GM21576 (cell line): ENCODE data around the gene KRT7.
"Not testable (repeated sequence)": the region's sequence is repeated elsewhere in the genome, so short reads cannot be mapped to it uniquely, and the experiment has no call there.

Experiments used
- ATAC-seq: cut with Tn5 transposase; IDR thresholded peaks from one replicate; pipeline ENCODE4 v1.9.1; 2021; ENCODE audit warnings: mild to moderate bottlenecking, moderate library complexity; ENCODE audit not compliant: unreplicated experiment

Gene KRT7

DNA sequence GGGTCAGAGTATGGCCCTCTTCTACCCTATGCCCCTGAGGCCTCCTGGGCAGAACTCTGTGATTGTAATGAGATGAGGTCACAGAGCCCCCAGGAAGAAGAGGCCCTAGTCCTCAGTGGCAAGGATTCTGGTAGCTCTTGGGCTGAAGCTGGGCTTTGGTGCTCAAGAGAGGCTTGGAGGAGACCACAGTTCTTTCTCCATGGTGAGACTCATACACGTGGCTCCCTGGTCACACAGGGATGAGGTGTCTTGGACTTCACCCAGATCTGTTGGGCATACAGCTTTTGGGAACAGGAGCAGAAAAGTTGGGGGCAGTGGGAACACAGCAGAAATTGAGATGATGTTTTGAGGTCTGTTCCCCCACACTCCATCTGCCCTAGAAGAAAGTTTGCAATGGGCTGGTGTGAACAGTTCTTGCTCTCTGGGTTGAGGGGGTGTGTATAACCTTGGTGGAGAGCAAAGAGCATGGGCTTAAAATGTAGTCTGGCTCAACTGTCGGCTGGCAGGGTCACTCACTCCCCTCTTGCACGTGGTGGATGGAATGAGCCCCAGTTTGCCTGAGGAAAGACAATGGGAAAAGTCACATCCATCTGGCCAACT lies 41.6 kb downstream of the KRT7 start, which contains the start of gene KRT86:
KRT86 (plus strand) TSS at position 125 of the 600 bp plus-strand sequence. CDS start 27,272 bp downstream, outside the sequence.
- ATAC-seq, result no peak

DNA sequence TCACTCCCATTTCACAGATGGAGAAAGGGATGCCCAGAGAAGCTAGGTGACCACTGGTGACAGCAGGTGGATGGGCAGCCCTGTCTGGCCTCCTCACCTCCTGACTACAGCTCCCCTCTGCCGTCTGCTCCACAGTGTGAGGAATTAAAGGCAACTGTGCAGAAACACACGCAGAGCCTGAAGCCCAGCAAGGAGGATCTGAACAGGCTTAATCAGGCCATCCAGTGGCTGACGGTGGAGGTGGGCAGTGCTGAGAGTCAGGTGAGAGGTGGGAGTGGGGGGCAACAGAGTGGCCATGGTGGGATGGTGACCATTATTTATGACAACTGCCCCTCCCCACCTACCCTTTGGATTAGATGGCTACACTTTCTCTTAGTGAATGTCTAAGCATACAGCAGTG lies 42.6 kb downstream of the KRT7 start:
- ATAC-seq, result no peak

DNA sequence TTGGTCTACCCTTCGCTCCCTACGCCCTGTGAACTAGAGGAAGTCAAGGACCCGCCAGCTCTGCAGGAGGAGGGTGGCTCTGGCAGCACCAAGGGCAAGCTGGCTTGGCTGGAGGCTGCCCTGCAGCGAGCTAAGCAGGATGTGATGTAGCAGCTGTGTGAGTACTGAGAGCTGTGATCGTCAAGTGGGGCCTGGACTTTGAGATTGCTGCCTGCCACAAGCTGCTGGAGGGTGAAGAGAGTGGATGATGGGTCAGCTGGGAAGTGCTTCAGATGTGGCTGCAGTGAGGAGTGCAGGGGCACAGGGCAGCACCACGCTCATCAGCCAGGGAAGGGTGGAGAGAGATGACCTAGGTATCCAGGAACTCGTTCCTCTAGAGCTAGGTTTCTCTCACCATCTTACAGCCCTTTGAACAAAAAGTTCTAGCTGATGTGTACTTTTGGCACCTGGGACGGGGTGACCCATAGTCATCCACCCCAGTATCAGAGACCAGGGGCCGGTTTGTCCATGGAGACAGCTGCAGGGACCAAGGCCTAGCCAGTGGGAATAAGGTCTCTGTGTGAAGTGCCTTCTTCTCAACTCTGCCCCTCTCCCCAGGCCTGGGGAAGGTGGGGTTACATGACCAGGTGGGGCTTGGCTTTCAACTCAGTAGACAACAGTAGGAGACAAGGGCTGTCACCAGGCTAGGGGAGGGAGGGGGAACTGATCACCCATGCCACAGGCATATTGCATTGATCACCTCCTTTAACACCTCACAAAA lies 44.6 kb downstream of the KRT7 start:
- ATAC-seq, result no peak

DNA sequence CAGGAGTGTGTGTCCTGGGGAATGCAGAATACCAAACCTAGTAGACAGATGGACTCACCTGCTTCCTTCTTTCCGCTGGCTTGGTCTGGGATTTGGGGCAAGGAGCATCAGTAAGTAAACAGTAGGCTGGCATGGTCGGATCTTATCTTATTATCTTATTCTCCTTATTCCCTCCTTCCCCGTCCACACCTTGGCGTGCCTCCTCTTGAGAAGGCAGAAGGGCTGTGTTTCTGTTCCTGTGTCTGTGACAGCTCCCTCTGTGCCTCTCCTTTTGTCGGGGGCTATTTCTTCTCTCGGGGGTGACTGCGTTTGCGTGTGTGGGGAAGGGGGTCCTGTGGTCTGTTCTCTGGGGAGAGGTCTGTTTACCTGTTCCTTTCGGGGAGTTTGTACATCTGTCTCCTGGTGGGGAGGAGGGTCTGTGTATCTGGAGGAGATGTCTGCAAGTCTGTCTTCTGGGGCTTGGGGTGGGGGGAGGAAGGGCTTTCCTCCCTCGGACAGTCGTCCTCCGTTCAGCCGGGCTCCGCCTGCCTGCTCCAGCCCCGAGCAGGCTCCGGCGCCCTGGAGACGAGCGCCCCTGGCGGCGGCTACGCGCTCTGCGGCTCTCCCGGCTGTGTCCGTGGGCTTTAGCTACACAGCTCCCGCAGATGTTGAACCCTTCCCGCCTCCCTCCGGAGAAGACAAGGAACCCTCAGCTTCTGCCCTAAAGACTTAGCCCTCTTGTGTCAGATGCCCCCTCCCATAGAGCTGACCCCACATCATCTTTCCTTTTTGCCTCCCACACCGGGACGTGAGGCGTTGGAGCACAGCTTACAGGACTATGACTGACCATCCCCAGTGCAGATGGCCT lies 45.8 kb downstream of the KRT7 start:
- ATAC-seq, result no peak

DNA sequence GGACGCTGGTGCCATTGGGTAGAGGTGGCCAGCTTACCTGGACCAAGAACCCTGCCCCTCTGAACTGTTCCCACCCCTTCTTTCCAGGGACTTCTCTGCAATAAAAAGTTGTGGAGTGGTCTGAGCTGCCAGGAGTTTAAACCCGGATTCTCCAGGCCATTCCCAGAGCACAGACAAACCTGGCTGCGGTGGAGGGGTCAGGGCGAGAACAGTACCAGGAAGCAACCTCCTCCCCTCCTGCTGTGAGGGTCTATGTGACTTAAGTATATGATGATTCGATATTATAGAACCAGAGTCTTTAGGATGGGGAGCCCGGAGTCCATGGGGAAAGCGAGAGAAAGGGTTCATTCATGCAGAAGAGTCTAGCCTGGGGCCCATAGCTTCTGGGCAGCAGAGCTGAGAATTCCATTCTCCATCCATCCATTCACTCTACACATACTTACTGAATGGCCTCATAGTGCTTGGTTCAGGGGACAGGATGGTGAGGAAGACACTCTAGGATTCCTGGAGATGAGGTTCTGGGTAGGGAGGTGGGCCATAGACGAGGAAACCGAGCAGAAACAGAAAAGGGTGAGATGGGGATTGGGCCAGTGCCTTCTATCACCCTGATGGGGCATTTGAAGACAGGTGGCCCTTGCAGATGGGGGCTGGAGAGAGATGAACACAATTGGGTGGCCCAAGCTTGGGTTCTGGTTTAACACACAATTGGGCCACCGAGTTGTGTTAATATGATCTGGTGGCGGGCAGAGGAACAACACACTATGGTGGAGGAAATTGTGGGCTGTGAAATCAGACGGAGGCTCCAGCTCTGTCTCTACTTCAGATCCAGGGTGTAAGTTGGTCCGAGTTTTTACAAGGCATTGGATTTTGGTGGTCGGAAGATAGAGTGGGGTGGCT lies 46.6 kb downstream of the KRT7 start:
- ATAC-seq, result no peak

DNA sequence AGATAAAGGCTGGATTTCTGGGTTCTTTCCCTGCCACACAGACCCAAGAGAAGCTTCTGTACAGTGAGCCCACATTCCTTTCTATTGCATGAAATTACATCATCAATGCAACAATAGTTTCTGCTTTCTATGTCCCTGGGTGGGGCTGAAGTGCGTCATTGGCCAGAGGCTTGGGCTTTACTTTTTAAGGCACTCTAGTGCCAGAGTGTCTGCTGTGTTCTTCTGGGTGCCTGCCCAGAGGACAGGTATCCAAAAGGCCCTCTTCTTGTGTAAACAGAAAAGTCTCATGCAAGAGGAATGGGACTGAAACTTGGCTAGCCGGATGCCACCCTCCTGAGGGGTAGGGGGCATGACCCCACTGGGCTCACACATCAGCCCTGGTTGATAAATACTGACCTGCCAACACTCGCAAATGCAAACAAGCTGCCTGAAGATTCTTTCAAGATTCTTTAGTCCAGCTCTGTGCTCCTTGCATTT lies 47.3 kb downstream of the KRT7 start:
- no peak for ATAC-seq

DNA sequence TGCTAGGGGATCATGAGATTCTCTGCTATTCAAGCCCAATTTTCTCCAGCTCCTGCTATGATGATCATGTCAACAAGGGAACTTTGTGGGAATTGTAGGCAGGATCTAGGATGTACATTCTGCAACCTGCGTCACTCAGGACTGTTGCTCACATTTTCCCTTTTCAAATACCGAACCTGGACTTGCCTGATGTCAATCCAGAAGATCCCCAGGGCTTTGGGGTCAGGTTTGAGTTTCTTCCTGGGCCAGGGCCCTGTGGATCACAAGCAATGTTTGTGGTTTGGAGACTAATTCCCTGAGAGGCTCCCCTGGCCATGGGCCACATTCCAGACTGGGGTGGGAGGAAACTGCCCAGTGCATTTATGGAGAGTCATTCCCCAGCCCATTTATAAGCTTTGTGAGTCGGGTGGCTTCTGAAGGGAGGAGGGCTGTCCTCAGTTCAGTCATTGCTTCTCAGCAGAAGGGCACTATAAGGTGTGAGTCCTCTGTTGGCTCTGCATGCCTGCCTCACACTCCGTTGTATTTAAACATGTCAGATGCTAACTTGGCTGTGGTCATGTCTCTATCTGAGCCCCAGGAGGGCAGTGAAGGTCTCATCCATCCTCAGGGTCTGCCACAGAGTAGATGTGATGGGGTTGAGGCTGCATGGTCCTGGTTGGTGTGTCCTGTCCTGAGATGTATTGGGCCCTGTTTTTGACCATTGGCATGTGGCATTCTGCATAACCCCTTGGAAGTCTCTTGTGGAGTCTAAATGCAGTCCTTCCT lies 47.9 kb downstream of the KRT7 start:
- ATAC-seq, result no peak

DNA sequence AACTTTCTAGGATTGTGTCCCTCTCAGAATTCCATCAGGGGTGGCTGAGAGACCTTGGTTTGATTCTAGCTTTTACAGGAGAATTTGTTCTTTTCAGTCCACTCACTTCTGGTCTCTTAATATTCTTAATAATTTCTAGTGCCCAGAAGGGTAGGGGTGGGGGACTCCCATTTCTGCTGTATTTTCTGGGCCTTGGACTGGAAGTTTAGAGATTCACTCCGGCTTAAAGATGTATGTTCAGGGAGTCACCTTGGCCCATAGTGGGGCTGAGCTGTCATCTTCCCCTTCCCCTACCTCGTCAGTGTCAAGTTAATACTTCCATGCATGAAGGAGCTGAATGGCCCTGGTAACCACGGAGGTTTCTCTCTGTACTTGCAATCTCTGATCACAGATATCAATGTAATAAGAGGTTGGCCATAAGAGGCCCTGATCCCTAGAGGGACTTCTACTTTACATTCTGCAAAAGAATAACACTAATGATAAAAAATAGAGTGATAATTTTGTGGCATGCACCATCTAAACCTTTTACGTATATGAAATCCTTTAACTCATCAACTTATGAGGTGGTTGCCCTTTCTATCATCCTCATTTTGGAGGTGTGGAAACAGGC lies 51.6 kb downstream of the KRT7 start:
- no peak for ATAC-seq

DNA sequence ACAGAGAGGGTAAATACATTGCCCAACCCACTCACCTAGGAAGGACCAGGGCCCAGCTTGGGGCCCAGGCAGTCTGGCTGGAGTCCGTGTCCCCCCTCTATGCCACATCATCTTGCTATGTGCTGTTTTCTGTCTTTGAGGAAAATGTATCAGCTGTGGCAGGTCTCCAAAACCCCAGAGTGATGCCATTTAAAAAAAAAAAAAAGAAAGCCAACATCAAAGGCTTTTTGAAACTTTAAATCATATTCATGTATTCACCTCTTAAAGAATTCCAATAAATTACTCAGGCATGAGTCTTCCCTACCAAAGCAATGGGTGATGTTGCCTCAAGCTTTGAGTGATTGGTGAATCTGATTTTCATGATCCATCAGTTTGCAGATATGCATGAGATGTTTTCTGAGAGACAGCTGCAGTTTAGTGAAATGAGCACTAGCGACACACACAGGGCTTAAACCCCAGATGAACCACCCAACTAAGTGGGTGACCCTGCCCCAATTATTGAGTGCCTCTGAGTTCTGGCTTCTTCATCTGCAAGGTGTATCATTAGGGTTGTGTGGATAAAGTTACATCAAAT lies 52.2 kb downstream of the KRT7 start:
- no peak for ATAC-seq

DNA sequence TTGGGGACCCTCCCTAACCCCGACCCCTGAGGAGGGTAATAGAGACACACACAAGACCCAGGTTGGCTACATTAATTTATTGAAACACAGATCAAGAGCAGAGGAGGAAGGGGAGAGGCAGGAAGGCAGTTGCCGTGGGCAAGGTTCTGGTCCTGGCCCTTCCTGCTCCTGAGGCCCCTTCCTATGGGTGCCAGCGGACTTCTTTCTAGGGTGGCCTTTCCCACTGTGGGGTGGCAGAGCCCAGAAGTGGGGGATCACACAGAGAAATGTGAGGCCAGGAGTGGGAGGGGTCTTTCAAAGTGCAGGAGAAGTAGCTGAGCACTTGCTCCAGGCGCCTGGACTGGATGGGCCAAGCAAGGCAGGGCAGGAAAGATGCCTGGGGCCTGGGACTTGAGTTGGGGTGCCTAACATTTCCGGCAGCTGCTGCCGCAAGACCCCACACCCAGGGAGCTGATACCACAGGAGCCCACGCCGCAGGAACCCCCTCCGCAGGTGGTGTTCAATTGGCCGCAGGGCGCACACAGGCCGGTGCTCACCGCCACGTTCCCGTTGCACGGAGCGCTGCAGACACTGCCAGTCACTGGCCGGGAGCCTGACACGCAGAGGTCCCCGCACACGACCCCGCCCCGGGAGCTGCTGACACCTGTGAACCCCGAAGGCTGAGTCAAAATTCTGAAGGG lies 52.9 kb downstream of the KRT7 start:
- no peak for ATAC-seq

DNA sequence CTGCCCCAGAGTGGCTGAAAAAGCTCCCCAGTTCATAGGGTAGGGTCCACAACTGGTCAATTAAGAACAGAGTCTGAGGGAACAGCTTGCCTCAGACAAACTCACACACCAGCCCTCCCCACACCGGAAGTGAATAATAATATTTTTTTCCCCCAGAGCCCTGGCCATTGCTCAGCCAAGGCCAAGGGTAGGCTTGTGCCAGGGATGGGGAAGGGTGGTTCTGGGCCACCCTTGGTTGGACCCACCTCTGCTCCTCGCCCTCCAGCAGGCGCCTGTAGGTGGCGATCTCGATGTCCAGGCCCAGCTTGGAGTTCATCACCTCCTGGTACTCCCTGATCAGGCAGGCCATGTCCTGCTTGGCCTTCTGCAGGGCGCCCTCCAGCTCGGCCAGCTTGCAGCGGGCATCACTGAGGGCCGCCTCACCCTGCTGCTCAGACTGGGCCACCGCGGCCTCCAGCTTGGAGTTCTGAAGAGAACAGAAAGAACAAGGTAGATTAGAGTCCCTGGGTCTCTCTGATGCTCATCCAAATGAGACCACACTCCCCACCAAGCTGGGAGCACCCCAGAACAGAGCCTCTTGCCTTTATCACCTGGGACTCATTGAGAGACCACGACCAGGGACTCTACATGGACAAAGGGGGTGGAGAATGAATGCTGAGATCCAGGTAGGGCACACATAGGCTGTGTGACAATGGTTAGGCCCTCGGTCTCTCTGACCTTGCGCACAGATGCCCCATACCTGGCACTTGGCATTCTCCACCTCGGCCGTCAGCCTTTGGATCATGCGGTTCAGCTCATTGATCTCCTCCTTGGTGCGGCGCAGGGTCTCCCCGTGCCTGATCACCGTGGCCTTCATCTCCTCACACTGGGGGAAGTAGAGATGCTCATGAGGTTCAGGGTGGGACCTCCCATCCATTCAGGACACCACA lies 54.1 kb downstream of the KRT7 start:
- ATAC-seq, result not testable (repeated sequence)

DNA sequence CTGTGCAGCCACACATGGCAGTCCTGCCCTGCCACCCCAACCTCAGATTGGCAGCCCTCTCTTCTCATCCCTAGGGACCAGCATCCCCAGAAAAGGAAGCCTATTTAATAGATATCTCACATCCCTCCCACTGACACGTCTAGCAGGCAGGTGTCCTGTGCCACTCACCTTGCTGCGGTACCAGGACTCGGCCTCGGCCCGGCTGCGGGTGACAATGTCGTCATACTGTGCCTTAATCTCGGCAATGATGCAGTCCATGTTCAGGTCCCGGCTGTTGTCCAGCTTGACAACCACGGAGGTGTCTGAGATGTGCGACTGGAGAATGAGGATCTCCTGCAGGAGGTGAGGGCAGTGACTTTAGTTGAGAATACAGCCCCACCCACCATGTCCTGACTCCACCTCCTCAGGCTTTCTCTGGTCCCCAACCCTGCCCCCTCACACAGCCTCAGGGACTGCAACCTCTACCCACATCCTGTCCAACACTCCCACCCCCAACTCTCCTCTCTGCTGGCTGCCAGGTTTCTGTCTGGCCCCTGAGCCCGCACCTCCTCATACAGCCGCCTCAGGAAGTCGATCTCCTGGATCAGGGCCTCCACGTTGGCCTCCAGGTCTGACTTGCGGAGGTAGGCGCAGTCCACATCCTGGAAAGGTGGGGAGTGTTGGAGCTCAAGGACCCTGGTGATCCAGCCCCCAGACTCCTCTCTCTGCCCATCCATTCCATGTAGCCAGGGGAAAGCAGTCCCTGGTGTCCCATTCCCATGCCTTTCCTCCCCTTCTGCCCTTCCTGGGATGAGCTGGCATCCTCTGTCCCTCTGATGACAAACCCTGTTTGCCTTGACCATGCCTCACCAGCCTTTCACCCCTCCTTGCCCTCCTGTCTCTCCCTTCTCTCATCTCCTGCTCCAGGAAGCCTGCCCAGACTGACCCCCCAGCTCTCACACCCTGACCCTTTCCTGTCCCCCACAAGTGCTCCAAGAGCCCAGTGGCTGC lies 55.1 kb downstream of the KRT7 start:
- ATAC-seq, result peak; percentile 86

DNA sequence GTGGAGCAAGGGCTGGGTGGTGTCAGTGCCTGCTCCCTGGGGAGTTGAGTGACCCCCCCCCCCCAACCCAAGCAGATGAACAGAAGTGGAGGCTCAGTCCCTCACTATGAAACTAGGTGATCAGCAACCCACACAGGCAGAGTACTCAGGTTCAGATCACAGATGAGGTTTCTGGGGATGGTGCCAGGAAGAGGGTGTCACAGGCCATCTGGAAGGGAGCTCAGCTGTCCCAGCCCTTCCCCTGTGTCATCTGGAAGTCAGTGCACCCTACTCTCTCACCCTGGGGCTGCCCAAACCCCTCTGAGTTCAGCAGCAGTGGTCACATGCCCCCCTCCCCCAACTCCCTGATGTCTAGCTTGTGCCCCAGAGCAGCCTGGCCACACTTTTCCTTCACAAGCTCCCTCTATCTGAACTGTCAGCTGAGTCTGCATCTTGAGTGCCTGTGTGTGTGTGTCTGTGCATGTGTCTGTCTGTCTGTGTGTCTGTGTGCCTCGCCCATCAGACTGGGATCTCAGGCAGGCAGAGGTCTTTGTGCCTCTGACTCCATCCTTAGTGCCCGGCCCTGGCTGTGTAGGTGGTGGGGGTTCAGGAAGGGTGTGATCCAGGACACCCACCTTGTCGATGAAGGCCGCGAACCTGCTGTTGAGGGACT lies 57.6 kb downstream of the KRT7 start:
- not testable (repeated sequence) for ATAC-seq

DNA sequence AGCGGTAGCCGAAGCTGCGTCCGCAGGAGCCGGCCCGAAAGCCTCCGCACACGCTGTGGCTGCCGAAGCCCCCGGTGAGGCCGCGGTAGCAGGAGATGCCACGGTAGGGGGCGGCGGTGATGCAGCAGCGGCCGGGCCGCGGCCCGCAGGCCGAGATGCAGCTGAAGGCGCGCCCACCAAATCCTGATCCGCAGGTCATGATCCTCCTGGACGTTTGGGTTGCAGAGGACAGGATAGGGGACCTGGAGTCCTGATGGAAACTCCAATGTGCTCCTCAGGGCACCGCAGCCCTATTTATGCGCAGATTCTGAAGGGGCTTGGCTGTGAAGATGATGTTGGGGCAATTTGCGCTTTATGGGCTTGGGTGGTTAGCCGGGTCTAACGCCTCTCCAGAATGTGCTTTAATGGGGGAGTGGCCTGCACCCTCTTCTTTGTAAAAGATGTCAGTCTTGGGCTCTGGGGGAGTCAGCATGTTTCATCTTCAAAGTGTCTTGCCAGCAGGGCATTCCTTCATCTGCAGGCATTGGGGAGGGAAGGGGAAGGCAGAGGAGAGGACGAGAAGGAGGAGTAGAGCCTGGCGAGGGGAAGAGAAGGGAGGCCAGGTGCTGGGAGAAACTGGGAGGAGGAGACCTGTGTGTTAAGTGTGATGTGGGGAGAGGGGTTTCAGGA lies 58.4 kb downstream of the KRT7 start, which contains the start of gene KRT81:
KRT81 (minus strand) TSS at position 268 of the 669 bp plus-strand sequence; CDS start at position 199, 69 bp downstream.
- ATAC-seq, result no peak

DNA sequence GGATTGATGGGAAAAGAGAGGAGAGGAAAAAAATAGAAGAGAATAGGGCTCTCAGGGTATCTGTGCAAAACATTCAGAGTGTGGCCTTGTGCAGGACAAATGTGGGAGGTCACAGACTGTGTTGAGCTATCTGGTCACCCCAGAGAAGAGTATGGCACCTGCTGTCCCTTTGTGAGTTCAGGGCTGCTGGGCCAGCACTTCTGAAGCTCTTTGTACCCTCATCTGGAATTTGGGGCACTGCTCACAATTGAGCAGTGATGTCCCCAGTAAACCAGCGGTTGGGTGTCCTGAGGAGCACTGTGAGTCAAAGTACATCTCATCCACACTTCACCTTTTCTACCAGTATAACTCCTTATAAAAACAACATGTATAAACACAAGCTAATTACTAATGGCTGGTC lies 60.9 kb downstream of the KRT7 start:
- ATAC-seq, result no peak
